DMS 273 (cell line): ENCODE data around the gene STH.

ENCODE experiments used
- DNase-seq: peaks from one replicate; lab custom pipeline; 2025; ENCODE audit not compliant: unreplicated experiment; lab: John Stamatoyannopoulos, UW

STH gene

DNA sequence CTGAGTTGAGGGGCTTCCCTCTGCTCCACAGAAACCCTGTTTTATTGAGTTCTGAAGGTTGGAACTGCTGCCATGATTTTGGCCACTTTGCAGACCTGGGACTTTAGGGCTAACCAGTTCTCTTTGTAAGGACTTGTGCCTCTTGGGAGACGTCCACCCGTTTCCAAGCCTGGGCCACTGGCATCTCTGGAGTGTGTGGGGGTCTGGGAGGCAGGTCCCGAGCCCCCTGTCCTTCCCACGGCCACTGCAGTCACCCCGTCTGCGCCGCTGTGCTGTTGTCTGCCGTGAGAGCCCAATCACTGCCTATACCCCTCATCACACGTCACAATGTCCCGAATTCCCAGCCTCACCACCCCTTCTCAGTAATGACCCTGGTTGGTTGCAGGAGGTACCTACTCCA, 26.0 kb downstream of the STH start:
- no peak for DNase-seq

DNA sequence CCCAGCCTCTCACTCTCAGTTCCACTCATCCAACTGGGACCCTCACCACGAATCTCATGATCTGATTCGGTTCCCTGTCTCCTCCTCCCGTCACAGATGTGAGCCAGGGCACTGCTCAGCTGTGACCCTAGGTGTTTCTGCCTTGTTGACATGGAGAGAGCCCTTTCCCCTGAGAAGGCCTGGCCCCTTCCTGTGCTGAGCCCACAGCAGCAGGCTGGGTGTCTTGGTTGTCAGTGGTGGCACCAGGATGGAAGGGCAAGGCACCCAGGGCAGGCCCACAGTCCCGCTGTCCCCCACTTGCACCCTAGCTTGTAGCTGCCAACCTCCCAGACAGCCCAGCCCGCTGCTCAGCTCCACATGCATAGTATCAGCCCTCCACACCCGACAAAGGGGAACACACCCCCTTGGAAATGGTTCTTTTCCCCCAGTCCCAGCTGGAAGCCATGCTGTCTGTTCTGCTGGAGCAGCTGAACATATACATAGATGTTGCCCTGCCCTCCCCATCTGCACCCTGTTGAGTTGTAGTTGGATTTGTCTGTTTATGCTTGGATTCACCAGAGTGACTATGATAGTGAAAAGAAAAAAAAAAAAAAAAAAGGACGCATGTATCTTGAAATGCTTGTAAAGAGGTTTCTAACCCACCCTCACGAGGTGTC, 26.6 kb downstream of the STH start:
- DNase-seq = peak; percentile 45

DNA sequence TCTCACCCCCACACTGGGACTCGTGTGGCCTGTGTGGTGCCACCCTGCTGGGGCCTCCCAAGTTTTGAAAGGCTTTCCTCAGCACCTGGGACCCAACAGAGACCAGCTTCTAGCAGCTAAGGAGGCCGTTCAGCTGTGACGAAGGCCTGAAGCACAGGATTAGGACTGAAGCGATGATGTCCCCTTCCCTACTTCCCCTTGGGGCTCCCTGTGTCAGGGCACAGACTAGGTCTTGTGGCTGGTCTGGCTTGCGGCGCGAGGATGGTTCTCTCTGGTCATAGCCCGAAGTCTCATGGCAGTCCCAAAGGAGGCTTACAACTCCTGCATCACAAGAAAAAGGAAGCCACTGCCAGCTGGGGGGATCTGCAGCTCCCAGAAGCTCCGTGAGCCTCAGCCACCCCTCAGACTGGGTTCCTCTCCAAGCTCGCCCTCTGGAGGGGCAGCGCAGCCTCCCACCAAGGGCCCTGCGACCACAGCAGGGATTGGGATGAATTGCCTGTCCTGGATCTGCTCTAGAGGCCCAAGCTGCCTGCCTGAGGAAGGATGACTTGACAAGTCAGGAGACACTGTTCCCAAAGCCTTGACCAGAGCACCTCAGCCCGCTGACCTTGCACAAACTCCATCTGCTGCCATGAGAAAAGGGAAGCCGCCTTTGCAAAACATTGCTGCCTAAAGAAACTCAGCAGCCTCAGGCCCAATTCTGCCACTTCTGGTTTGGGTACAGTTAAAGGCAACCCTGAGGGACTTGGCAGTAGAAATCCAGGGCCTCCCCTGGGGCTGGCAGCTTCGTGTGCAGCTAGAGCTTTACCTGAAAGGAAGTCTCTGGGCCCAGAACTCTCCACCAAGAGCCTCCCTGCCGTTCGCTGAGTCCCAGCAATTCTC, 27.4 kb downstream of the STH start:
- no peak for DNase-seq

DNA sequence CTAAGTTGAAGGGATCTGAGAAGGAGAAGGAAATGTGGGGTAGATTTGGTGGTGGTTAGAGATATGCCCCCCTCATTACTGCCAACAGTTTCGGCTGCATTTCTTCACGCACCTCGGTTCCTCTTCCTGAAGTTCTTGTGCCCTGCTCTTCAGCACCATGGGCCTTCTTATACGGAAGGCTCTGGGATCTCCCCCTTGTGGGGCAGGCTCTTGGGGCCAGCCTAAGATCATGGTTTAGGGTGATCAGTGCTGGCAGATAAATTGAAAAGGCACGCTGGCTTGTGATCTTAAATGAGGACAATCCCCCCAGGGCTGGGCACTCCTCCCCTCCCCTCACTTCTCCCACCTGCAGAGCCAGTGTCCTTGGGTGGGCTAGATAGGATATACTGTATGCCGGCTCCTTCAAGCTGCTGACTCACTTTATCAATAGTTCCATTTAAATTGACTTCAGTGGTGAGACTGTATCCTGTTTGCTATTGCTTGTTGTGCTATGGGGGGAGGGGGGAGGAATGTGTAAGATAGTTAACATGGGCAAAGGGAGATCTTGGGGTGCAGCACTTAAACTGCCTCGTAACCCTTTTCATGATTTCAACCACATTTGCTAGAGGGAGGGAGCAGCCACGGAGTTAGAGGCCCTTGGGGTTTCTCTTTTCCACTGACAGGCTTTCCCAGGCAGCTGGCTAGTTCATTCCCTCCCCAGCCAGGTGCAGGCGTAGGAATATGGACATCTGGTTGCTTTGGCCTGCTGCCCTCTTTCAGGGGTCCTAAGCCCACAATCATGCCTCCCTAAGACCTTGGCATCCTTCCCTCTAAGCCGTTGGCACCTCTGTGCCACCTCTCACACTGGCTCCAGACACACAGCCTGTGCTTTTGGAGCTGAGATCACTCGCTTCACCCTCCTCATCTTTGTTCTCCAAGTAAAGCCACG, 28.3 kb downstream of the STH start:
- peak; percentile 84 for DNase-seq

DNA sequence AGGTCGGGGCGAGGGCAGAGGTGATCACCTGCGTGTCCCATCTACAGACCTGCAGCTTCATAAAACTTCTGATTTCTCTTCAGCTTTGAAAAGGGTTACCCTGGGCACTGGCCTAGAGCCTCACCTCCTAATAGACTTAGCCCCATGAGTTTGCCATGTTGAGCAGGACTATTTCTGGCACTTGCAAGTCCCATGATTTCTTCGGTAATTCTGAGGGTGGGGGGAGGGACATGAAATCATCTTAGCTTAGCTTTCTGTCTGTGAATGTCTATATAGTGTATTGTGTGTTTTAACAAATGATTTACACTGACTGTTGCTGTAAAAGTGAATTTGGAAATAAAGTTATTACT, 28.9 kb downstream of the STH start:
- DNase-seq = no peak

DNA sequence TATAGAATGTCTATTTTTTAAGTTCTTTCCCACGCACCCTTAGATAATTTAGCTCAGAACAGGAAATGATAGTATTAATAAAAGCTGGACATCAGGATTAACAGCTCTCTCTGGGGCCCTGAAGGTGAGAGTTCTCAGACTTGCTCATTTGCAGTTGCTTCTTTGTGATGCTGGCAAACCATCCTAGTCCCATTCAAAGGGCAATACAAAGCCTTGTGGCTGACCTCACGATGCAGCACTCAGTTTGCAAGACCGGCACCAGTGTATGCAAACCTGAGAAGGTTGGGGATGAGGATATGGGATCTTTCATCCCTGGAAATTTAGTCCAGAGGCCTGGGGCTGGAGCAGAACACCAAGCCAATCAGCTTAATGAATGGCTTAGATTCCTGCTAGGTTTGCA, 29.3 kb downstream of the STH start:
- no peak for DNase-seq

DNA sequence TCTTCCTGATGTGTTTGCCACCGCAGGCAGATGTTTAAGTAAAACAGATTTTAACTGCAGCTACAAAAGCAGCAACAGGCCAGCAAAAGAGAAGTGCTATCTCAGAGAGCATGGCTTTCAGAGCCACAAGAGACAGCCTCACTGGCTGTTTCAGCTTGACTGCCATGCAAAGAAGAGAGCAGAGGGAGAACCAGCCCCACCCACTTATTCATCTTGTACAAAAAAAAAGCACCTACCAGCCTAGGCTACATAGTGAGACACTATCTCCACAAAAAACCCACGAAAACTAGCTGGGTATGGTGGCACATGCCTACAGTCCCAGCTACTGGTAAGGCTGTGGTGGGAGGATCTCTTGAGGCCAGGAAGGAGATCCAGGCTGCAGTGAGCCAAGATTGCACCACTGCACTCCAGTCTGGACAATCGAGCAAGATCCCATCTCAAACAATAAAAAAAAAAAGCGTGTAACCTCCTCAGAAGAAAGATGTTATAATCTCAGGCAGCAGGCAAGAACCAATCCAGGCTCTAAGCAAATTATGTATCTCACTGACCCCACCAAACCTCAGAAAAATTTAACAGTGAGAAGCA, 30.0 kb downstream of the STH start:
- DNase-seq = no peak

DNA sequence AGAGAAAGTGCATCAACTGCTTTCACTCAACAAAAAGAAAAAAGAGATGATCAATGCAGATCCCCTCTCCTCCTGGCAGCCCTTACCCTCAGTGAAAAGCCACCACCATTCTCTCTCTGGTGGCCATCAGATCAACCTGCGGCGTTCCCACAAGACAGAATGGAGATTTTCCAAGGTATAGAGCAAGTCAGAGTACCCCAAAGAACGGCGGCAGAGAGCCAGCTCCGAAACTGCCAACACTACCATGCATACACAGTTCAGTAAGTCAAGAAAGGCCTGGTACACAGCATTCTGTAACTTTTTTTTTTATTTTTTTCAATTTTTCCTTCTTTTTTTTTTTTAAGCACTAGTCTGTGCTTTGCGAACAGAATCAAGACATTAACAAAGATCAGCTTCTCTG, 30.6 kb downstream of the STH start:
- no peak for DNase-seq

DNA sequence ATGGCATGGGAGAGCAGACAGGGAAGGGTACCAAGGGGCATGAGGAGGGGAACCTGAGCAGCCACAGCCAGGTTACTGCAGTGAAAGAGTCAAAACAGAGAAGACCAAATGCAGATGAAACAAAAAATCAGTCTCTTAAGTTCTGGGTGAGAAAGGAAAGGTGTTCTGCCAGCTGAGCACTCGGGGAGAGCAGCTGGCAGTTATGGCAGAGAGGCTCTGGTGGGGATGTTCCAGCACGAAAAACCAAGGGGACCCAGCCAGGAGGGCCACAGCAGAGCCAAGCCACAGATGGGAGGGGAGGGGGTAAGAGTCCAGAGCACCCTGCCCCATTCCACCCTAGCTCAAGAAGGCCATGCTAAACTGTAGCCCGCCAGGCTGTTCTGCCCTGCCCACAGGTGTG, 31.7 kb downstream of the STH start:
- DNase-seq = no peak

DNA sequence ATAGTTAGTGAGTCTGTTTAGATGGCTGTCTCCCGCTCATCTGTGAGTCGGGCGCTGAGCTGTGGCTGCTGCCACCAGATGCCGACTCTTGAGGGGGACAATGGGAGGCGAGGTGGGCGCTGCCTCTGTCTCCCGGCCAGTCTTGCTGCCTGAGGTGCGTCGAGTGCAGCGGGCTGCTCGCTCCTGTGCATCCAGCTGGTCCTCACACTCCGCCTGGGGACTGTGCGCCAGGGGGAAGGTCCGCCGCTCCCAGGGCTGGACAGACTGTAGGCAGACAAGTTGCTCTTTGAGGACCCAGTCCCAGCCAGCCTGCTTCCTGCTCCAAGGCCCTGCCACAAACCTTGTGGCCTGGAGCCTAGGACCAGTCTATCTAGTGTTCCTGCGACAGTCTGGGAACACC, 32.4 kb downstream of the STH start:
- DNase-seq = no peak

DNA sequence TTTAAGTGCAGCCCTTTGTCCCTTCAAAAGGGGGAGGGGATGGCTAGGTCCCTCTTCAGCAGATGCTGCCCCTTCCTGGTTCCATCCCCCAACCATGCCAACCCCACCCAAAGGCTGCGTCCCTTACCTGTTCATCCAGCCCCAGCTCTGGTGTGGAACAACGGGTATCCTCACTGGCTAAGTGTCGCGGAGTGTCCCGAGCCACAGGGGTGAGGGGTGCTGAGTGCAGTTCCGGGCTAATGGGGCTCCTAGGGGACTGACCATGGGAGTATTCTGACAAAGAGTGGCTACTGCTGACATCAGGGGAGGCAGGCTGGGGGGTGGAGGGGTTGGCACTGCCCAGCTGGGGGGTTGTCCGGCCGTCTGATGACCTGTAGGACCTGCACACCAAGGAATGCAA, 32.9 kb downstream of the STH start:
- DNase-seq = no peak

DNA sequence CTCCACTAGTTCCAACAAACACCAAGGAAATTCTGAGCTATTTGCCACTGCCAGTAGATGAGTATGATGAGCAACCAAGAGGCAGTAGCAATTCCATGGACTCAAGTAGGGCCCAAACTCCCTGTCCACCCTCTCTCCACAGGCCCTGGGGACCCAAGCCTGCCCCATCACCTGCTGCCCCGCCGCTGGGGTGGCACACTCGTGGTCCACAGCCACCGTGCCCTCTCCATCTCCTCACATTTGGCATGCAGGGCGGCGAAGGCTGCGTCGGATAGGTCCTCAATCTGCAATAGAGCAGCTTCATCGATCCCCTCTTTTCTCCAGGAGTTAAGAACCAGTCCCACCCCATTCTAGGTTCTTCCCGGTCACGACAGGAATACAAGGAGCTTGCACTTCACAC, 33.9 kb downstream of the STH start:
- no peak for DNase-seq

DNA sequence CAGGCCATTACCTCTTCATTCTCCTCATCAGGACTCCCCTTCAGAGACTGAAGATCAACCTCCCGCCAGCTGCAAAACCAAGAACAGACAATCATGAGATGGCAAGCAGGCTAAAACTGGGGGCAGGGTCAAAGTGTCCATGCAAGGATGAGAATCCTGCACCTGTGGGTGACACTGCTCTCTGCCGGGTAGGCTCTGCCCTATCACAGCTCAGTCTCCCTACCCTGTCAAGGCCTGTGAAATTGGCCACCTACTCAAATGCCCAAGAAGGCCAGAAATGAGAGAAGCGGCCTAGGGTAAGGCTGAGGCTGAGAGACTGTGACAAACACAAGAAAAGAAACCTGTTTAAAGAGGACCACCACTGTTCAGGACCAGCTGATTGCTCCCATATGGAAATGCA, 34.3 kb downstream of the STH start:
- DNase-seq = no peak

DNA sequence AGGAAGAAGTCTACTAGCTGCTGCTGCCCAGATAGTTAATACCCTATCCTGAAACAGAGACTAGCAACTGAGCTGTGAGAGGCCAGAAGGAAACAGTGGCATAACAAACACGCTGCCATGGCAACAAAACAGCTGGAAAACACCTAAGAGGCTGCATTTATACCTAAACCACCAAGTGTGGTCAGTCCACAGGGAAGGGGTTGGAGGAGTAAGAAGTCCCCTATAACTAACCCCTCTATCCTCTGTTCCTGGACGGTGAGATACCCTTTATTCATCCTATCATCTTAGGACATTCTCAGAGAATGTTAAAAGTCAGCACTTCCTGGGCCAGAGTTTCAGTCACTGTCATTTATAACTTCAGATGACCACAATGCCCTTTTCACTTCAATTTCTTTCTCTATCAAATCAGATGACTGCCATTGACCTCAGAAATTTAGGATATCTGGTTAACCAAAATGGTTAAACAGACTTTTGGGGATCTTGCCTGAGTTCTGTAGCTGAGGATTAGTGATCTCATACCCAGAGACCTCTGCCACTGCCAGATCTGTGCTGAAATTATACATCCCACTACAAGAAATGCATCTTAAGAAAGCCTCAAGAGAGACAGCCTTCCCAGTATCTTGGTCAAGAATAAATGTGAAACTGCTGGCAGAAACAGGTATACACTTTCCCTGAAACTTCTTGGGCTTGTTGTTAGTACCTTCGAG, 36.2 kb downstream of the STH start:
- DNase-seq = no peak

DNA sequence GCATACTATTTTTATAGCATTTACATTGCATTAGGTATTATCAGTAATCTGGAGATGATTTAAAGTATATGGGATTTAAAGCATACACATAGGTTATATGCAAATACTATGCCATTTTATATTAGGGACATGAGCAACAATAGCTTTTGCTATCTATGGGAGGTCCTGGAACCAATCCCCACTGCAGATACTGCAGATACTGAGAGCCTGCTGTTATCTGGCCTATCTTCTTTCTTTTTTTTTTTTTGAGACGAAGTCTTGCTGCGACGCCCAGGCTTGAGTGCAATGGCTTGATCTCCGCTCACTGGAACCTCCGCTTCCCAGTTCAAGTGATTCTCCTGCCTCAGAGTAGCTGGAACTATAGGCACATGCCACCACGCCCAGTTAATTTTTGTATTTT, 37.4 kb downstream of the STH start:
- DNase-seq = no peak

DNA sequence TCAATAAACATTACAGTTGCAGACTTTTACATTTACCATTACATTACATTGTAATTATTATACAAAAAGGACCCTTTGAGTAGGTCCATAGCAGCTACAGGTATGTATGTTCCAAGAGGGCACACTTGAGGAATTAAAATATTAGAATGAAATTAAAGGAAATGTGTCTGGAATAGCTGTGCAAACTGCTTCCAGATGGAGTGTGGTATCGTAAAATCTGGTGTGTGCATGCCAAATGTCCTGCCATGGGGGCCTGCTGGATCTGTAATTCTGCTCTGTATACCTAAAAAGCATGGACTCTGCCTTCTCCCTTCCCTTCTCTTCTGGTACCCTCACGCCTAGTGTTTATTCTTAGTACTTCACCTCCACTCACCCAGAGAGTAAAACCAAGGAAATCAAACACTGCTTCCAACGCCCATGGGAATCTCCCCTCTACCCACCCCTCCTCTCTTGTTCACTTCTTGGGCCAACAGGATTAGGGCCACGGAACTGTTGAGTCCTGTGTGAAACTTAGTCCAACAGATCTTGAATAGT, 38.7 kb downstream of the STH start:
- no peak for DNase-seq

DNA sequence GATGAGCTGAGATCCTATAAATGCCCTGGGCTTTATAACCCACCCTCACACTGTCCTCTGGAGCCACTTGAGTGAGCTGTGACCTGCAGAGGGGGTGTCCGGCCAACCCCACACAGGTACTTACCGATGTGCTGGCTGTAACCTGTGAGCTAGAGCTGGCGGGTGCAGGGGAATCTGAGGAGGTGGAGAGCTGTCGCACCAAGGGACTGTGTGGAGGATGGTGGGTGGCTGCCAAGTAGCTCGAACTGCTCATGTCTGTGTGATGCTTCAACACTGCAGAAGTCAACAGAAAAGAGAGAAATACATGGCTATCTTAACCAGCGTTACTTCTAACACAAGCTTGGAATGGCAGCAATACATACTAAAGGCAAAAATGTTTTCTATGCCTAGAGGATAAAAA, 39.4 kb downstream of the STH start:
- no peak for DNase-seq

DNA sequence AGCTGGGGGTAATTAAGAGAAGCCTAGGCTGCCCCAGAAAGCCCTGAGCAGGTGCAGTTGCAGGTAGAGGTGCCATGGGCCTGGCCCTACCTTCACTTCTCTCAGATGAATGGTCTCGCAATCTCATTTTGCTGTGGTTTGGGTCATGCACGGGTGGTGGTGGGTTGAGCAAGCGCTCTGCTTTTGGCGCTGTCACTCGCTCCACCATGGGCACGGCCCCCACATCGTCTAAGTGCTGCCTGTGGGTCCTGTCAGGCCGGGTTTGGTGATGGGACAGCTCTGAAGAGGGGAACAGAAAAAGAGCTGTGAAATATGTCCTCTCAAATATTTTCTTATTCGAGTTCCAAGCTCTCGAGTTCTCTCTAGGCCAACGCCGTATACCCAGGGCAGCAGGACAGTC, 39.9 kb downstream of the STH start:
- DNase-seq = no peak

DNA sequence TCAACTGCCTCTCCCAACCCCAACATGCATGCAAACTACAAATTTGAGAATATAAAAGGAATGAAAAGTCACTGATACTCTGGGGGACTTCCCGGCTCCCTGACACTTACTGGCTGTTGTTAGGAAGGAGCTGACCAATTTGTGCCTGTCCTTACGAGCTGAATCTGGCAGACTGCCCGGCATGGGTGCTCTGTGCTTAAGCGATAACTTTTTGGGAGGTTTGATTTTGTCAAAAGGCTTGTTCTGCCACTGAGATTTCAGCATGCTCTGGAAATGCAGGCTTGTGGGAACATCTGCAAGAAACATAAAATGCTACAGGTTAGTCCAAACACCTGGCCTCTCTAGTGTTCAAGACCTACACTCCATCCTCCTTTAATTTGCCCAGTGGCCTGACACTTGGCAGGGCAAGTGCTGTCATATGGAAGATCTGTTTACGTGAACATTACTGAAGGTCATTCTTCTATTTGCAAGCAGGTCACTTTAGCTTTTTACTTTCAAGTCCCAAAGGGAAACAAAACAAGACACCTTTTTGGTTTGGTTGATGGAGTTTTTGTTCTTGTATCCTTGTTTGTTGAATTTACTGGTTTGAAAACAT, 40.6 kb downstream of the STH start:
- no peak for DNase-seq

DNA sequence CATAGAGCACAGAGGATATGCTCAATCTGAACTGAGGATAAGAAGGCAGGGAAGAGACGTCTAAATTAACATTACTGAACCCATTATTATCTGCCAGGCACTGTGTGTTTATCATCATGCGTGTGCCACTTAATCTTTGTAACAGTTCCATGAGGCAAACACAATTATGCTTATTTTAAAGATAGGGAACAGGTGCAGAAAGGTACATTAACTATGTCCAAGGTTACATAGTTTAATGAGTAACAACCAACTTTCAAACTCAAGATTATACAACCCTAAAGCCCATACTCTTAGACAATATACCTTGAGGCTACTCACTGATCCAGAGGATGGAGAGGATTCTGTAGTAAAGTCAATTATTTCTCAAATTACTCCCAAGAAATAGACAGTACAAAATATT, 43.2 kb downstream of the STH start:
- DNase-seq = no peak
